ENCODE results near the gene OCLN.

GRCh38 chr5:69493396-69494133 lies 975 bp downstream of the OCLN start:
- TF ChIP-seq POLR2AphosphoS5 (IDR thresholded peaks at IDR 0.05) (no peak), CTCF (IDR thresholded peaks at IDR 0.05) (no peak), EP300 (IDR thresholded peaks at IDR 0.05) (no peak)

All from gastroesophageal sphincter (tissue), 3 donors.